T1000 (cell line): Measurements from ENCODE around the gene HAPLN2.
"Not testable (repeated sequence)": the region's sequence is repeated elsewhere in the genome, so short reads cannot be mapped to it uniquely, and the experiment has no call there.

ENCODE experiments used
- DNase-seq: peaks from one replicate; lab custom pipeline; 2025; ENCODE audit warnings: mixed read lengths; lab: John Stamatoyannopoulos, UW

The HAPLN2 gene

DNA sequence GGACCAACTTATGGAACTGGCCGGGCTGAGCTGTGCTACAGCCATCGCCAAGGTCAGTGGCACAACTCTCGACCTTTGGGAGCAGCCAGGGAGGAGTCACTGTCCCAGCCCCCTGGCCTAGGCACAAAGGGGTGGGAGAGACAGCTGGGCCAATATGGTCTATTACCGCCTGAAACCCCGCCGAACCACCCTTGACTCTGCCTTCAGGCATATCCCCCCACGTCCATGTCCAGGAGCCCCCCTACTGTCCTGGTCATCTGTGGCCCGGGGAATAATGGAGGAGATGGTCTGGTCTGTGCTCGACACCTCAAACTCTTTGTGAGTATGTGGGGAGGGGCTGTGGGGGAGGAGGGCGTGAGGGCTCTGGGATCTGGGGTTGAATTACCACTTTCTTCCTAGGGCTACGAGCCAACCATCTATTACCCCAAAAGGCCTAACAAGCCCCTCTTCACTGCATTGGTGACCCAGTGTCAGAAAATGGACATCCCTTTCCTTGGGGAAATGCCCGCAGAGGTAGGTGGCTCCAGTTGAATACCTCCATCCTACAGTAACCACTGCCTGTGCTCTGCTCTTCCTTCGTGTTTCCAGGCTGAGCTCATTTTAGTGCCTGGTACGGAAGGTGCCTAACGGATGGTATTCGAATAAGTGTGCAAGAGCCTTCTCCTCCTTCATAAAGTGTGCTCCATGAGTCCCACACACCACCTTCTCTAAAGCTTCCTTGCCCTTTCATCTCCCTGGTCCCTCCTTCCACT, 26.9 kb upstream of the HAPLN2 start:
- no peak for DNase-seq

DNA sequence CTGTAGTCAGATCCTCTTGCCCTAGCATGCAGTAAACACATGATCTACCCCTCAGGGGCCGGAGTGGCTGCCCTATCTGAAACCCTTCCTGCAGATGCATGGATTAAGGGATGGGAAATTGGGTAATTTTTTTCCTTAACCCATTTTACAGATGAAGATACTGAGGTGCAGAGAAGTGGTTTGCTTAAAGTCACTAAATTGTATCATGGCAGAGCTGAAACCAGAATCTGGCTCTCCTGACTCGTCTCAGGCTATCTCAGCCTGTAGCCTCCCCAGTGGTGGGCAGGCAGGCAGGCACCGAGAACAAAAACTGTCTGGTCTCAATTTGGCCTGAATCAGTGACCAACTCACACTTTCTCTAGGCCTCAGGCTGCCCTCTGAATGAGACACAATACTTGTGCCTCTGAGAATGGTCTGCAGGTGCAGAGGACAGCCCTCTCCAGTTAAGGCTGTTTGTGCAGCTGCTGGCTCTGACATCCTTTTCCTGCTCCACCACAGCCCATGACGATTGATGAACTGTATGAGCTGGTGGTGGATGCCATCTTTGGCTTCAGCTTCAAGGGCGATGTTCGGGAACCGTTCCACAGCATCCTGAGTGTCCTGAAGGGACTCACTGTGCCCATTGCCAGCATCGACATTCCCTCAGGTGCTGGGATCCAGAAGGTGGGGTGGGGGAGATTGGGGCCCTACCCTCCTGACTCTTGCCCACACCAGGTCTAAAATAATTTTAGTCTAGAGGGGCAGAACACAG, 26.1 kb upstream of the HAPLN2 start:
- no peak for DNase-seq

DNA sequence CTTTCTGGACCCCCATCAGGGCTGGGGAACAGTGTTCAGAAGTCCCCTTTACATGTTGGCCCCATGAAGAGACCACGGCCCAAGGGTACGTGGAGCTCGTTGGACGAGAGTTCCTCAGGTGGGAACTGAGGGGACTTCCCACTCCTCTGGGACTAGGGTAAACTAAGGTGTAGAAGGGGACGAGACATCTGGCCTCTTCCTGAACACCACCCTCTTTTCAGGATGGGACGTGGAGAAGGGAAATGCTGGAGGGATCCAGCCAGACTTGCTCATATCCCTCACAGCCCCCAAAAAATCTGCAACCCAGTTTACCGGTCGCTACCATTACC, 25.6 kb upstream of the HAPLN2 start:
- no peak for DNase-seq

DNA sequence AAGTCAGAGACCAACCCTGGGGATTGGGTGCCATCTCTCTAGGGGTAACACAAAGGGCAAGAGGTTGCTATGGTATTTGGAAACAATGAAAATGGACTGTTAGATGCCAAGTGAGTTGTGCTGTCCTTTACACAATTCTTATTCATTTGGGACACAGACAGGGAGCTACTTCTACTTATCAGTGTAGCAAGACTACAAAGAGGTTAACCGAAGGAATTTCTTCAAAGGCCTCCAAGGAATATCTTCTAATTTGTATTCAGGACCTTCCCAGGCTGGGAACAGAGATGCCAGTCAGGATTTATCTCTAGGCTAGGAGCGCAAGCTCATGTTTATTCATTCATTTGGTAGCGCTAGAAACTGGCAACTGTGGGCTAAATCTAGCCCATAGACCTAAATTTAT, 25.0 kb upstream of the HAPLN2 start:
- no peak for DNase-seq

DNA sequence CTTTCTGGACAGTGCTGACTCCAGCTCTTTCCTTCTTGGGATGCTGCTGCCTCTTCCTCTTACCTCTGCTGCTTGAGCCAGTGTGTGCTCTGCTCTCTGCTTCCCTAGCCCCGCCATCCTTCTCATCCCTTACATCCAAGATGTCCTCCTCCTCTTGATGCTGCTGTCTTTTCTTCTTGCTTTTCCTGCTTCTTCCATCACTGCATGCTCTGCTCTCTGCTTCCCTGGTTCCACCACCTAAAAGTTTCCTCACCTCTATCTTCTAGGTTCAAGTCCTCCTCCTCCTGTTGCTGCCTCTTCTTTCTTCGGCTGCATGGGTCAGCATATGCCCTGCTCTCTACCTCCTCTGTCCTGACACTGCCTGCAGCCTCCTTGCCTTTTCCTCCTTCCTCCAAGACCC, 24.2 kb upstream of the HAPLN2 start:
- DNase-seq: no peak

DNA sequence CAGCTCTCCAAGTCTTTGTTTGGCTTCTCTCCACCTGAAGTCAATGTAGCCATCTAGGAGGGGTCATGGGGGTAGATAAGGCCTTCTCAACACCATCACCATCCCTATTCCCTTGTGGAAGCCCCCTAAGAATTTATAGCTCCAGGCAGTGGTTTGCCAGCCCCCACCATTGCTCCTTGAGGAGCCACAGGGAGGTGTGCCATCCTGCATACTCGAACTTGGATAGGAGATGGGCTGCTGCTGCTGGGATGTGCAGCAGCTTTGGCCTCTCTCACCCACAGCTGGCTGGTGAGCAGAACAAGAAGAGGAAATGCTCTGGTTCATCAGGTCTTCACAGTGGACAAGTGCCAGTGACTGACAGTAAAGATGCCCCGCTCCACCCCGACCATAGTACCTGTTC, 22.8 kb upstream of the HAPLN2 start:
- DNase-seq: no peak

DNA sequence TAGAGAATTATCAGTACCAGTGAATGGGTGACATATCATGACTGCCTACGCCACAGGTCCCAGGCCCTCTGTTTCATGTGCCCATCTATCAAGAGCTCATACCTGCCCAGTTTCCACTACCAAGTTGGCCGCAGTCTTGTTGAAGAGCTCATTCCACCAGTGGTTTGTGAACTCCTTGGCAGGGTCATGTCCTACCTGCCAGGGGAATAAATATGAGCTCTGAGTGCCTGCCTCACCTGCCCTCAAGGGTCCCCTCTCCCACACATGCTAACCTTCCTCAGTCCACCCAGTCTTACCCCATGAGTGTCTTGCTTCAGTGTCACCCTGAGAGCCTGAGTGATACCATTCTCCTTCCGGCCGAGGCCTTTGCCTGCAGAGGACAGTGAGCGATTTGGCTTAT, 21.1 kb upstream of the HAPLN2 start:
- no peak for DNase-seq

DNA sequence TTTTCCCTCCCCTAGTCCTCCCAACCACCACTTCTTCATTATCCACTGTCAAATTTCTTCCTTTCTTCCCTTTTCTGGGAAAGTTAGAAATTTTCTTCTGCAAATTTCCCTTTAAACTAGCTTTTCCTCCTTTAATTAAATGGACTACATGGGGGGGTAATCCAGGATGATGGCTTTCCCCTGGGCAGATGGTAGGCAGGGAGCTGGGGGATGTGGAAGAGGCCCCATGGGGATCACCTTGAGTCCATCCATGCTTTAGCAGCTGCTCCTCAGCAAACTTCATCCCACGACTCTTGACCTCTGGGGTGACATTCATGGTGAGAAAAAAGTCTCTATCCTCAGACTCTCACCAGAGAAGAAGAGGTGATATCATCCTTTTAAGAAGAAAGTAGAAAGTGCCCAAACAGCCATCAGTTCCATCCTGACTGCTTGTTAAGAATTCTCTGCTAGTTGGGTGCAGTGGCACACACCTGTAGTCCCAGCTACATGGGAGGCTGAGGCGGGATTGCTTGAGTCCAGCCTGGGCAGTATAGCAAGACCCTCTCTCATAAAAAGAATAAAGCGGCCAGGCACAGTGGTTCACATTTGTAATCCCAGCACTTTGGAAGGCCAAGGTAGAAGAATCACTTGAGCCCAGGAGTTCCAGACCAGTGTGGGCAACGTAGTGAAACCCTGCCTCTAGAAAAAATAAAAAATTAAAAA, 20.3 kb upstream of the HAPLN2 start:
- DNase-seq: no peak

DNA sequence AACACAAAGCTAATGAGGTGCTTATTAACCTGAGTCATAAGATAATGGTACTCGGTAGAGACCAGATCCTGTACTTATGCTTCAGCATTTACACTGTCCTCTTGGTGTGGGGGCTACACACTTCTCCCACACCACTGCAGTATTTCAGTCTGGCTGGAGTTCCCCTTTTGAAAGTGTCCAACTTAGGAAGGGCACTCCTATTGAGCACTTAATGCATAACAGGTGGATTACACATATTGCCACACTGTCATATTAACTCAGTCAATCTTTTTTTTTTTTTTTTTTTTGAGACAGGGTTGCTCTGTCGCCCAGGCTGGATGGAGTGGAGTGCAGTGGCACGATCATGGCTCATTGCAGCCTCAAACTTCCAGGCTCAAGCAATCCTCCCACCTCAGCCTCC, 19.4 kb upstream of the HAPLN2 start:
- no peak for DNase-seq

DNA sequence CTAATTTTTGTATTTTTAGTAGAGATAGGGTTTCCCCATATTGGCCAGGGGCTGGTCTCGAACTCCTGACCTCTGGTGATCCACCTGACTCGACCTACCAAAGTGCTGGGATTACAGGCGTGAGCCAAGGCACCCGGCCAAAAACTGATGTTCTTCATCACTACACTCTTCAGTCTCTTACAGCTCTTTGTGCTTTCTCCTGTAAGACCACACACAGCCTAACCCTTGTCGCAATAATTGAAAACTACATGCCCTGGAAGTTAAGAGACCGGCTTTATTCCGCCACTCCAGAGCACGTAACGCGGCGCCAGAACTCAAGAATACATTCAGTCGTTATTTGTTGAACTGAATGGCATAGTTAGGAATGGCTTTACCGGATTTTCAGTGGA, 18.5 kb upstream of the HAPLN2 start:
- DNase-seq: no peak

DNA sequence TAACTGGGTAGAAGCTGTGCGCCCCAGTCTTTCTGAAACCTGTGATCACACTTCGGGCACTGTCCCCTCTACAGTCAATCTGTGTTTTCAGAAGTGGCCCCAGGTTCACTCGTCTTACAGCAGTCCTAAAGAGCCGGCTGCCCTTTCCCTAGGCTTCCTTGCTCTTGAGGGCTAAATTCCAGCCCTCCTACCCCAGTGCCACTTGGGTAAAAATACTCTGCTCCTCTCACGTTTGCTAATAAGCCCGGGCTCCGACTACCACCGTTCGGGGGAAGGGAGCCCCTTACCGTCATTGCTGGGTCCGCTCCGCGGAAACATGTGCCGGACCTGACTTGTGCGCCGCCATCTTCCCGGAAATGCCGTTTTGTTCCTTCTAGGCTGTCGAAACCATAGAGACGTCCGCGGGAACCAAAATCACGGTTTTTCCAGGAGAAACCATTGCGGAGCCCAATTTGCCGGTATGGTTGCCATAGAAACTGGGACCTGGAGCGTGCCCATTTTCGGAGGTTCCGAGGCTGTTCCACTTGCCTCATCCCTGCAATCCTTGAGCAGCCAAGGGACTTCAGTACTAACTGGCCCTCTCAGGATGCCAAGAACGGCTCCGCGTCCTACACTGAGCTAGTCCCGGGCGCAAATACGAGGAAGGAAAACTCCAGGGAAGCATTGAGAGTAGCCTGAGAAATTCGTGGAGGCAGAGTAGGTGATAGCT, 17.9 kb upstream of the HAPLN2 start, which contains the start of gene GPATCH4:
Gene GPATCH4, minus strand, starts transcription at position 358 of the 709 bp plus-strand sequence.
- DNase-seq: peak; percentile 70

DNA sequence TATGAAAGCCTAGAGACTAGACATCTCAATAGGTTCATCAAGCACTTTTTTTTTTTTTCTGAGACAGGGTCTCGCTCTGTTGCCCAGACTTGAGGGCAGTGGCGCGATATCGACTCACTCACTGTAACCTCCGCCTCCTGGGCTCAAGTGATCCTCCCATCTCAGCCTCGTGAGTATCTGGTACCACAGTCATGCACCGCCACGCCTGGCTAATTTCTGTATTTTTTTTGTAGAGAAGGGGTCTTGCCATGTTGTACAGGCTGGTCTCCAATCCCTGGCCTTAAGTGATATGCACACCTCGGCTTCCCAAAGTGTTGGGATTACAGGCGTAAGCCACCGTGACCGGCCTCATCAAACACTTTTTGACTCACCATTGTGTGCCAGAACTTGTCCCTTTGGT, 17.3 kb upstream of the HAPLN2 start:
- DNase-seq: no peak

DNA sequence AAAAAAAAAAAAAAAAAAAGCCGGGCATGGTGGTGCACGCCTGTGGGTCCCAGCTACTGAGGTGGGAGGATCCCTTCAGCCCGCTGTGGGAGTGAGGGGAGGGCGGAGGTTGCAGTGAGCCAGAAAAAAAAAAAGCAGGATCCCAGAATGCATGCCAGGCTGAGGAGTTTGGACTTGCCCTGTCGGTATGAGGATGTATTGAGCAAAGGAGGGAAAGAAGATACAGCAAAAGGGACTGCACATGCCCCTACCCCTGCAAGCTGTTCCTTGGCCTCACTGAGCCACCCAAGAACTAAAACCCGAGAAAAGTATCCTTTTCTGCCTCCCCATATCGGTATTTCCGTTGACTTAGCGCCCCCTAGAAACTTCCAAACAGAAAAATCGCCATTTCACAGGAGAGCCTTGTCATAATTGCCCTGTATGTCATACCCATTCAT, 16.6 kb upstream of the HAPLN2 start:
- DNase-seq: no peak

DNA sequence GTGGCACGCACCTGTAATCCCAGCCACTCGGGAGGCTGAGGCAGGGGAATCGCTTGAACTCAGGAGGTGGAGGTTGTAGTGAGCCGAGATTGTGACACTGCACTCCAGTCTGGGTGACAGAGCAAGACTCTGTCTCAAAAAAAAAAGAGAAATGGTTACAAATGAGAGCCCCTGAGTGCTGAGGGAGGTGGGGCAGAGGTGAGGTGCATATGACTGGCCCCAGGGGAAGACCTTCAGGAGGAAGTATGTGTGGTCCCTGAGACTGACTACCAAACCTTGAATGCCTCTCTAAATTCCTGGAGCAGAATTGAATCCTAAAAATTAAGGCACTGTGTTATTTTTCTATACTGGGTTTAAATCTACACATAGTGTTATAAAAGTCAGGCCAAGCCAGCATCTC, 11.9 kb upstream of the HAPLN2 start:
- DNase-seq: not testable (repeated sequence)

DNA sequence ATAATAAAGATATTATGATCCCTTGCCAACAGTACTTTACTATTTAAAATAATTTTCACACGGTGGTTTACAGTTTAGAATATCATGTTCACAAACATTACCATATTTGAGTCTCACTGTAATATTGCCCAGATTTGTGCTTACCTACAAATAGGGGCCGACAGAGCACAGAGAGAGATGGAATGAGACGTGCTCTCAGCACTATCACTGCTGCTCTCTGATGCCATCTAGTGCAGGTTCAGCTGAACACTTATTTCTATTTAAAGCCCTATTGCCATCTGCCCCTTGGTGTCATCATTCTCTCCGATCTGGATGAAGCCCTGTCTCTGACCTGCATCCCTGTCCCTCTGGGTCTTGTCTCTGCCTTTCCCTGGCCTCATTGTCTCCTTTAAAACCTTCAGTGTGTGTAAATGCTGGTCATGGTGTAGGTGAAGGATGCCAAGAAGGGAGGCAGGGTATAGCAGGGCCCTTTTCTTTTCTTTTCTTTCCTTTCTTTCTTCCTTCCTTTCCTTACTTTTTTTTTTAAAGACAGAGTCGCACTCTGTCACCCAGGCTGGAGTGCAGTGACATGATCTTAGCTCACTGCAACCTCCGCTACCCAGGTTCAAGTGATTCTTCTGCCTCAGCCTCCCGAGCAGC, 11.1 kb upstream of the HAPLN2 start:
- DNase-seq: no peak

DNA sequence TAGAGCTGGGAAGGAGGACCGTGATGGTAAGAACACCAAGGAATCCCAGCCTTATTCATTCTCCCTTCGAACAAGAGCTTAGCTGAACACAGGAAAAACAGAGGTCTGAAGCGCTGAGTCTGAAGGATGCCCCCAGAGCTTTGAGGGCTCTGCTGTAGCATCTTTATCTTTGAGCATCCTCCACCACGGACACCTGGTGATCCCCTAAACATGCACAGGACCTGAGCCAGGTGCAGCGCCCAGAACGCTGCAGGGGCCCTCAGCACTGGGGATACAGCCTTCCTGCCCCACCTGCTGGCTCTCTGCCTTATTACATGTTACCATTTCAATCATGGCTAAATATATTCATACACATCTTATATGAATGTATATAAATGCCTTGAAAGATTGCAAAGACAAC, 10.2 kb upstream of the HAPLN2 start:
- no peak for DNase-seq

DNA sequence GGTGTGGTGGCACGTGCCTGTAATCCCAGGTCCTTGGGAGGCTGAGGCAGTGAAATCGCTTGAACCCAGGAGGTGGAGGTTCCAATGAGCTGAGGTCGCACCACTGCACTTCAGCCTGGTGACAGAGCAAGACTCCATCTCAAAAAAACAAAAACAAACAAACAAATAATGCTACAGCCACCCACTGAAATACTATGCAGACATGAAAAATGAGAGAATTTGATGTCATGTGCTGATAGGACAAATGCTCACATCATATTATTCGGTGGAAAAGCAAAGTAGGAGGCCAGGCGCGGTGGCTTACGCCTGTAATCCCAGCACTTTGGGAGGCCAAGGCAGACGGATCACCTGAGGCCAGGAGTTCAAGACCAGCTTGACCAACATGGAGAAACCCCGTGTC, 9.1 kb upstream of the HAPLN2 start:
- not testable (repeated sequence) for DNase-seq

DNA sequence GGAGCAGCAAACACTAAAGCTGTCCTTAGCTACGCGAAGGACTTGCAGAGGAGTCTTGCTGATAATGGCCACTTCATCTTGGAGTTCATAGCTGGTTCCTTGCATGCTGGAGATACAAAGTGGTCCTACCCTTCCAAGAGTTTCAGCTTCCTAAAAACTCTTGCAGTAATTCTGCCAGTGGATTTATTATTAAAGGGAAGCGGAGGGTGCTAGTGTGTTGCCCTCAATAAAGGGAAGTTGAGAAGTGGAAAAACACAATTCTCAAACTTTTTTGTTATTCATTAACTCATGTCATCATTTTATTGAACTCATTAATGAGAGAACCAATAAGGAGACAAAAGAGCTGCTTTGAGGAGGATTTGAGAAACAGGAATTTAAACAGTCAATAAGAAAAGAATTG, 6.5 kb upstream of the HAPLN2 start:
- no peak for DNase-seq

DNA sequence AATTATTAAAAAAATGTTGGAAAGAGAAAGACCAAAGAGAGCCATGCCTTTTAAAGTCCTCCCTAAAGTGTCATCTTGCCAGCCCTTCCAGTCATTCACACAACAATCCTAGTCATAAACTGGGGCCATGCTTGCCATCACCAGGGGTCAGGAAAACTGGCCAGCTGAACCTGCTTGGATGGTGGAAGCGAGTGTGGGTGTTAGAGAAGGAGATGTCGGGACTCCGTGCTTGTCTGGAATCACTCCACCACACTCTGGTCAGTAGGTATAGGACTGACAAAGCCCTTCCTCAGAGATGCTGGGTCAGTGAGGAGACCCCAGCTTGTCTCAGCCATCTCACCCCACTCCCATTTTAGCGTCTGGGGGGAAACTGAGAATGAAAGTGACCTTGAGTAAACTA, 3.3 kb upstream of the HAPLN2 start:
- no peak for DNase-seq

DNA sequence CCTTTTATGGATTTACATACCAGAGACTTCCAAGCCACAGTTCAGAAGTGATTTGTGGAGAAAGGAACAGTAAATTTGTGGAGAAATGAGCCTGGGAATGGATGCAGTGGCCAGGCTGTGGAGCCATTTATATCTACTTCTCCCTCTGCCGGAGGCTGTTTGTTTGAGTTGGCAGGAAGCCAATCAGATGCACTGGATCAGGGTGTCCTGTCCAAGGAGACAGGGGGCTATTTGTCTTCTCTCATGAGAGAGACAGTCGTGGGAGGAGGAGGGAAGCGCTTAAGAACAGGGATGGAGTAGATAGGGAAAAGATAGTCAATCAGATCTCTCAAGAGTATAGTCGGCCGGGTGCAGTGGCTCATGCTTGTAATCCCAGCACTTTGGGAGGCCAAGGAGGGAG, 2.8 kb upstream of the HAPLN2 start:
- DNase-seq: no peak

DNA sequence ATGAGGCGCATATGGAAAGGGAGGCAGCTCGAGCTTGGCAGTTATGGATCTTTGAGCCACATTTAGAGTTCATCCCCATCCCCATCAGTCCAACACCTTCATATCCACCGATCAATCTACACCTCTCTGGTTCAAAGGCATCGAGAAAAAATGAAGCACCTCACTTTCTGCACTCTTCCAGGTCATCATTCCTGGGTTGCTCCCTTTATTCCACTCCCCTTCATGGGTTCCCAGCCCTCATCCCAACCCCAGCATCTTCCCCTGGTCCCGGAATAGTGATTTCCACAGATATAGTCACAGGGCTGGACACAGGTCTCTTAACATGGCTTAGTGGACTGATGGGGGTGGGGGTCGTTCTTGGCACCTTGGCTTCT, 354 bp downstream of the HAPLN2 start:
- no peak for DNase-seq
